ENCODE measurements around the gene TRIOBP. TPM values are rescaled to one million over a fixed set of nuclear protein-coding genes. Genes with fewer than 3 reads are reported as not detected.

TRIOBP gene
- total RNA-seq, 1 experiment from 2014 or later: 45.7 TPM

DNA sequence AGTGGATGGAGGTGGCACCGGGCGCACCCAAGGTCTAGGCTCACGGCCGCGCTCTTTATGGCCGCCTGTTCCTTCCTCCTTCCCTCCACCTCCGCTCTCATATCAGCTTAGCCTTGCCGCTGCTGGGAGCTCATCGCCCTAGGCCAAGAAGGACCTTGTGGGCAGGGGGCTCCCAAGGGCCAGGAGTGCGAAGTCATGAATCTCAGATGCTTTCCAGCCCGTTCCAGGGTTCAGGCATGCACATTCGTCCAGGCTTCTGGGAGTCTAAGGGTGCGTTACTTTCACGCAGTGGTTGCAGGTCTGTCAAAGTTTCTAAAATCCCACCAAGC lies 122.2 kb downstream of the TRIOBP start:
- H3K27me3 Mint-ChIP-seq (ENCODE audit: insufficient read depth, unreplicated experiment): no peaks in the 10 kb centered on the region
- H3K36me3 Mint-ChIP-seq (ENCODE audit: insufficient read depth, unreplicated experiment): no peaks in the 10 kb centered on the region
- TF ChIP-seq, protein P1, sequence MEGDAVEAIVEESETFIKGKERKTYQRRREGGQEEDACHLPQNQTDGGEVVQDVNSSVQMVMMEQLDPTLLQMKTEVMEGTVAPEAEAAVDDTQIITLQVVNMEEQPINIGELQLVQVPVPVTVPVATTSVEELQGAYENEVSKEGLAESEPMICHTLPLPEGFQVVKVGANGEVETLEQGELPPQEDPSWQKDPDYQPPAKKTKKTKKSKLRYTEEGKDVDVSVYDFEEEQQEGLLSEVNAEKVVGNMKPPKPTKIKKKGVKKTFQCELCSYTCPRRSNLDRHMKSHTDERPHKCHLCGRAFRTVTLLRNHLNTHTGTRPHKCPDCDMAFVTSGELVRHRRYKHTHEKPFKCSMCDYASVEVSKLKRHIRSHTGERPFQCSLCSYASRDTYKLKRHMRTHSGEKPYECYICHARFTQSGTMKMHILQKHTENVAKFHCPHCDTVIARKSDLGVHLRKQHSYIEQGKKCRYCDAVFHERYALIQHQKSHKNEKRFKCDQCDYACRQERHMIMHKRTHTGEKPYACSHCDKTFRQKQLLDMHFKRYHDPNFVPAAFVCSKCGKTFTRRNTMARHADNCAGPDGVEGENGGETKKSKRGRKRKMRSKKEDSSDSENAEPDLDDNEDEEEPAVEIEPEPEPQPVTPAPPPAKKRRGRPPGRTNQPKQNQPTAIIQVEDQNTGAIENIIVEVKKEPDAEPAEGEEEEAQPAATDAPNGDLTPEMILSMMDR (IDR thresholded peaks at IDR 0.05; ENCODE audit: unreplicated experiment): no peak
- no peak overlapping the region for H3K4me3 Mint-ChIP-seq (ENCODE audit: unreplicated experiment)
- CTCF ChIA-PET: interaction anchor here (0.6 to 5.7 kb wide), 8 partner anchors 7 to 180 kb away, joined by 3 to 60 read pairs (median 10); partner anchors contain the start of gene SH3BP1
- no peak overlapping the region for H3K27ac Mint-ChIP-seq (ENCODE audit: low read depth, unreplicated experiment)
- POLR2A ChIA-PET: interaction anchor here (3.9 kb wide), 1 partner anchor 11 kb away, joined by 20 read pairs; the partner anchor contains the start of gene GCAT
- no peaks in the 10 kb centered on the region for H3K9me3 Mint-ChIP-seq (ENCODE audit: unreplicated experiment)
- no peak for DNase-seq (ENCODE audit: unreplicated experiment)
- BruUV-seq (replicated peaks): no TSS peak
- intact Hi-C loops (cut with micrococcal nuclease): no loop called here
- peaks cover 6% of the 10 kb centered on the region for H3K4me1 Mint-ChIP-seq (ENCODE audit: insufficient read depth, unreplicated experiment)

DNA sequence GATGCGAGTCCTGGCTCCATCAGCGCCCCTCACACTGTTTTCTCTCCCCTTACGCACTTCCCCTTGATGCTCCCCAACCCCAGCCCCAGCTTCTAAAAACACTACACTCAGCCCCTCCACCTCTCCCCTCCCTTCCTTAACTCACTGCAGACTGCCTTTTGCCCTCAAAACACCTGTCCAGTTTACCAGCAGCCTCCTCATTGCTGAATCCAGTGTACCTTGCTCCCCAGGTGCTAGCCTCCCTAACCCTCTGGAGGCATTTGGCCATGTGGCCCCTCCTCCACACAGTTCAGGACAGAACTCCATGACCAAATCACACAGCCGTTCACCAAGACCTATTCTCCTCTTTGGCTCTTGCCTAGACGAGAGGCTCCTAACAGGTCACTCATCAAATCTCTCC lies 123.5 kb downstream of the TRIOBP start:
- H3K4me3 Mint-ChIP-seq (ENCODE audit: unreplicated experiment): no peak overlapping the region
- no peak for DNase-seq (ENCODE audit: unreplicated experiment)
- ChIA-PET CTCF (interaction anchor here (5.7 kb wide), 1 partner anchor 43 kb away, joined by 60 read pairs; no protein-coding TSS in a partner anchor), POLR2A (no interaction called here)
- intact Hi-C loops (cut with micrococcal nuclease): no loop called here
- TF ChIP-seq, protein P1 (IDR thresholded peaks at IDR 0.05; ENCODE audit: unreplicated experiment): no peak
- no peak overlapping the region for H3K27ac Mint-ChIP-seq (ENCODE audit: low read depth, unreplicated experiment)
- H3K36me3 Mint-ChIP-seq (ENCODE audit: insufficient read depth, unreplicated experiment): no peaks in the 10 kb centered on the region
- H3K4me1 Mint-ChIP-seq (ENCODE audit: insufficient read depth, unreplicated experiment): peaks cover 6% of the 10 kb centered on the region
- no peaks in the 10 kb centered on the region for H3K27me3 Mint-ChIP-seq (ENCODE audit: insufficient read depth, unreplicated experiment)
- no peaks in the 10 kb centered on the region for H3K9me3 Mint-ChIP-seq (ENCODE audit: unreplicated experiment)
- BruUV-seq (replicated peaks): no TSS peak

DNA sequence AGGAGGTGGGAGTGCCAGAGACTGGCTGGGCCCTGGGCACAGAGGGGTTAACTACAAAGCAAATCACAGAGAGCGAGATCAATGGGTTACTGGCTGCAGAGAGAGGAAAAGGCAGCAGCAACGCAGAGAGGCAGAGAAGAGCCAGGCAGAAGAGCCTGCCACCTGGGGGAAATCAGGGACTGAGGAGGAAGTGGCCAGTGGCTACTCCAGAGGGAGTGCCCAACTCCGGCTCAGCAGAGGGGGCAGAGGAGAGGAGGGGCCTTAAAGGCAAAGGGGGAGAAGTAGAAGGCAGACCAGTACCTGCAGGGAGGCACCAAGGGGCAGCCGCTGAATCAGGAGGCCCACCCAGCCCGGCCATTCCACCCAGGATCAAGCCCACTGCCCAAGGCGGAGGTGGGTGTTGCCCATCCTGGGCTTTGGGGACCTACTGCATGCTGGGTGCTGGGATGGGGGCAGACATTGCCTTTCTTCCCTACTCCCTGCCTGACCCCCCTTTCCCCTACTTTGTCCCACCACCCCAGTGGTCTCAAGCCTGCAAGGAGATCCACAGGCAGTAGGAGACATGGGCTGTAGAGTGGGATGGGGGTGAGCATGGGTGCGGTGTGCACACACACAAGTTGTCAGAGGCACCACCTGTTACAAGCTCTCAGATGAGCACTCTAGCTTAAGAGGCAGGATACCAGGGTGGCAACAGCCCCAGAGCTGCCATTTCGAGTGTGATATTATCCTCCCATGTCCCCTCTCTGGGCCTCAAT lies 125.4 kb downstream of the TRIOBP start:
- H3K36me3 Mint-ChIP-seq (ENCODE audit: insufficient read depth, unreplicated experiment): no peaks in the 10 kb centered on the region
- TF ChIP-seq, protein P1 (IDR thresholded peaks at IDR 0.05; ENCODE audit: unreplicated experiment): no peak
- H3K27me3 Mint-ChIP-seq (ENCODE audit: insufficient read depth, unreplicated experiment): no peaks in the 10 kb centered on the region
- ChIA-PET POLR2A (interaction anchor here (1.3 kb wide), 1 partner anchor 27 kb away, joined by 6 read pairs; the partner anchor contains the start of gene EIF3L), CTCF (interaction anchor here (0.8 kb wide), 1 partner anchor 143 kb away, joined by 3 read pairs; no protein-coding TSS in a partner anchor)
- H3K4me3 Mint-ChIP-seq (ENCODE audit: unreplicated experiment): no peak overlapping the region
- no TSS peak for BruUV-seq (replicated peaks)
- no peaks in the 10 kb centered on the region for H3K9me3 Mint-ChIP-seq (ENCODE audit: unreplicated experiment)
- H3K4me1 Mint-ChIP-seq (ENCODE audit: insufficient read depth, unreplicated experiment): peaks cover 6% of the 10 kb centered on the region
- intact Hi-C loops (cut with micrococcal nuclease): no loop called here
- no peak for DNase-seq (ENCODE audit: unreplicated experiment)
- no peak overlapping the region for H3K27ac Mint-ChIP-seq (ENCODE audit: low read depth, unreplicated experiment)

DNA sequence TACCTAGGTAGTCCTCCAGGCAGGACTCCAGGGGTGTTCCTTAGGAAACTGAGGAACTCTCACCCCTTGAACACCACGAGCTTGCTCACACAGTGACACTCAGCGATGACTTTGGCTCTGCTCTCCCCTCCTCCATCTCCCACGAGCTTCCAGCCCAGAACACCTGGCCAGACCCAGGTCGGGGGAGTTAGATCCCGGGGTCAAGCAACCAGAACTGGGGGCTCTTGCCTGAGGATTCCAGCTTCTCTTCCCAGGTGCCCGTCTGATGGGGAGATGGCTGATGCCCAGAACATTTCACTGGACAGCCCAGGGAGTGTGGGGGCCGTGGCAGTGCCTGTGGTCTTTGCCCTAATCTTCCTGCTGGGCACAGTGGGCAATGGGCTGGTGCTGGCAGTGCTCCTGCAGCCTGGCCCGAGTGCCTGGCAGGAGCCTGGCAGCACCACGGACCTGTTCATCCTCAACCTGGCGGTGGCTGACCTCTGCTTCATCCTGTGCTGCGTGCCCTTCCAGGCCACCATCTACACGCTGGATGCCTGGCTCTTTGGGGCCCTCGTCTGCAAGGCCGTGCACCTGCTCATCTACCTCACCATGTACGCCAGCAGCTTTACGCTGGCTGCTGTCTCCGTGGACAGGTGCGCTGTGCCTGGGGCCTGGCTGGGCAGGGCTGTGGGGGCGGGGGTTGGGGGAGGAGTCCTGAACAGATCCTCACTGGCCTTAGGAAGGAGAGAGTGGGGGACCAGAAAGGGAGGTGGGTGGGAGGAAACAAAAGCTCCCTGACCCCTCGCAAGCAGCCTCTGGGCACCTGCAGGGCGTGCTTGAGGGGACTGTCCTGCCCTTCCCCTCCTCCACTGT lies 126.5 kb downstream of the TRIOBP start, which contains the start of gene GALR3:
Gene GALR3, plus strand, starts transcription at position 249 of the 852 bp plus-strand sequence. Its CDS starts 25 bp downstream, at position 274.
- TF ChIP-seq, protein P1 (IDR thresholded peaks at IDR 0.05; ENCODE audit: unreplicated experiment): no peak
- ChIA-PET POLR2A (interaction anchor here (0.9 to 1.3 kb wide), 2 partner anchors 26 to 111 kb away, joined by 6 to 7 read pairs; partner anchors contain the start of gene EIF3L), CTCF (interaction anchor here (1.2 kb wide), 1 partner anchor 142 kb away, joined by 3 read pairs; no protein-coding TSS in a partner anchor)
- no peaks in the 10 kb centered on the region for H3K36me3 Mint-ChIP-seq (ENCODE audit: insufficient read depth, unreplicated experiment)
- no peak within 1 kb of the TSS for H3K4me3 Mint-ChIP-seq (ENCODE audit: unreplicated experiment)
- no TSS peak for BruUV-seq (replicated peaks)
- H3K27ac Mint-ChIP-seq (ENCODE audit: low read depth, unreplicated experiment): no peak within 1 kb of the TSS
- H3K9me3 Mint-ChIP-seq (ENCODE audit: unreplicated experiment): no peaks in the 10 kb centered on the region
- DNase-seq (ENCODE audit: unreplicated experiment): no peak
- intact Hi-C loops (cut with micrococcal nuclease): no loop called here
- no peaks in the 10 kb centered on the region for H3K4me1 Mint-ChIP-seq (ENCODE audit: insufficient read depth, unreplicated experiment)
- no peaks in the 10 kb centered on the region for H3K27me3 Mint-ChIP-seq (ENCODE audit: insufficient read depth, unreplicated experiment)

Measured in MCF 10A (cell line).